PFSK-1 (cell line): ENCODE data around the gene ABHD14A.

Experiments used
- FOXP2 ChIP-seq: optimal IDR thresholded peaks from 2 replicates; pipeline ENCODE3; 2011; ENCODE audit warnings: borderline replicate concordance, control low read depth, inconsistent platforms; ENCODE audit not compliant: insufficient read depth; ENCODE audit errors: extremely low read length, extremely low read depth
- REST ChIP-seq, 2 experiments: IDR thresholded peaks; 2 replicates each; pipeline versions ENCODE4 v1.6.1 to v1.8.0; 2011 to 2012; ENCODE audit warnings: low read depth in 2 of 2, low read length in 2 of 2, control low read depth in 1 of 2, inconsistent platforms in 1 of 2, mild to moderate bottlenecking in 1 of 2, moderate library complexity in 1 of 2; ENCODE audit not compliant: insufficient read depth in 1 of 2

GRCh38 chr3:51928438-51928837 lies 46.4 kb upstream of the ABHD14A start:
- TF ChIP-seq REST (IDR thresholded peaks at IDR 0.05; ENCODE audit: insufficient read depth in 1 of 2, low read depth in 2 of 2, low read length in 2 of 2) (no peak), FOXP2 (no peak)
